T-helper 2 cell (primary cell): ENCODE measurements around the gene COL27A1.

Experiments used
- DNase-seq, 5 experiments: peaks; one replicate each; pipeline versions ENCODE4 v3.0.0 to v3.0.0-alpha.2; 2012 to 2022

The COL27A1 gene

GRCh38 chr9:114207845-114208244 is 52.5 kb downstream of the COL27A1 start:
- DNase-seq = no peak

- DNase-seq = no peak
Observed at GRCh38 chr9:114209151-114209550, 53.8 kb downstream of the COL27A1 start.

DNA sequence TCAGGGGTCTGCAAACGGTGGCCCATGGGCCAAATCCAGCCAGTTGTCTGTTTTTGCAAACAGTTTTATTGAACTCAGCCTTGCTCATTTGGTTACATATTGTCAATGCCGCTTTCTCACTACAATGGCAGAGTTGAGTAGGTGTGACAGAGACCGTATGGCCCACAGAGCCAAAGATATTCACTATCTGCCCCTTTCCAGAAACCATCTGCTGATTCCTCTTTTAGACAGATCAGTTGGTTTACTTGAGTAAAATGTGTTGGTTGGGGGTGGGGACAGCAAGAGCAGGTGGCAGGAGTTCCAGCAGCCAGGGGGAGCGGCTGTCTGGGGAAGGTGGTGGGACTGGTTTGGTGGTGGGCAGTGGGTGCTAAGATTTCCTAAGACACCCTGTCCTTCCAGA is 54.8 kb downstream of the COL27A1 start:
- no peak for DNase-seq

- DNase-seq = no peak
Observed at GRCh38 chr9:114210691-114211276, 55.4 kb downstream of the COL27A1 start.

GRCh38 chr9:114212826-114213225 is 57.5 kb downstream of the COL27A1 start:
- no peak for DNase-seq

GRCh38 chr9:114213566-114213965 is 58.2 kb downstream of the COL27A1 start:
- no peak for DNase-seq

- no peak for DNase-seq
Observed at GRCh38 chr9:114214181-114214580, 58.8 kb downstream of the COL27A1 start.

DNA sequence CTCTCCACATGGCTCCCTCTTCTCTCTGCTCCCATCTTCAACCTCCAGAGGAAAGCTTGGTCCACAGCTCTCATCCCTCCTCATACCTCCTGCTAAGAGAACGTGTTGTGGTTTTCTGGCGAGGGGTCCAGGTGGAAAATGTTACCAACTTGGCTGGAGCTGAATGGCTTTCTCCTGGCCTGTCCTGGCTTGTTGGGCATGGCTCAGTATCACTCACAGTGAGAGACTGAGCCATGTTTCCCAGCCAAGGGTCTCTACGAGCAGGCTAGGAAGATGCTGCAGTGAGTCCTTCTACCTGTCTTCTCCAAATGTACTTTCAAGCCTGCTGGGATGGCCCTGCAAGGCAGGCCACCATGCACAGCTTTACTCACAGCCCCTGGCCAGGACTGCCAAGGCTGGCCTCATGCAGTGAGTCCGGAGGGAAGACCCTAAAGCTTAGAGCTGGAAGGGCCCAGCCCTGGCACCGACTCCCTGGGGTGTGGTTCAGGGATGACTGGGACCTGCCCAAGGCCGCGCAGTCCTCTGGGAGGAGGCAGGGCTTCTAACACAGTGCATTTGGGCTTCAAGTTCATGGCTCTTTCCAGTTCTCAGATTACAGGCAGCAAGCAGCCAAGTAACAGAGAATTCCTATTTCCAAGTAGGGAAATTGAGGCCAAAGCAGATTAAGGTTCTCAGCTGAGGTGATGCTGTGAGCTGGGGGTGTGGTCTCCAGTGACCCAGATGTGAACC is 59.5 kb downstream of the COL27A1 start:
- DNase-seq = no peak

DNA sequence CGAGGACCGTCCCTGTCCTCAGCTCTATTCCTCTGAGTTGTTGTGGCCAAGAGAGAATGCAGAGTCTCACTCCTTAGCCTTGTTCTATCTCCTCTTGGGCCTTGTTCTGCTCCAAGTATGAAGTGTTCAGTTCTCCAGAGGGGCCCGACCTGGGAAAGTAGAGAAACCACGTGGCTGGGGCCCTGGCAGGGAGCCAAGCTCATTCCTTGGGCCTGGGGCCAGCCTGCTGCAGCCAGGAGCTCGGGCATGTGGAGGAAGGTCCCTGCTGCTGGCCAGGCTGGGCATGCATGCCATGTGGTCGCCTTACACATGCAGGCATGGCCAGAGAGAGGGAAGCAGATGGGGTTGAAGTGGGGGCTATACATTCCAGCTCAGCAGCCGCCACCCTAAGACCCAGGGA is 60.7 kb downstream of the COL27A1 start:
- no peak for DNase-seq

DNA sequence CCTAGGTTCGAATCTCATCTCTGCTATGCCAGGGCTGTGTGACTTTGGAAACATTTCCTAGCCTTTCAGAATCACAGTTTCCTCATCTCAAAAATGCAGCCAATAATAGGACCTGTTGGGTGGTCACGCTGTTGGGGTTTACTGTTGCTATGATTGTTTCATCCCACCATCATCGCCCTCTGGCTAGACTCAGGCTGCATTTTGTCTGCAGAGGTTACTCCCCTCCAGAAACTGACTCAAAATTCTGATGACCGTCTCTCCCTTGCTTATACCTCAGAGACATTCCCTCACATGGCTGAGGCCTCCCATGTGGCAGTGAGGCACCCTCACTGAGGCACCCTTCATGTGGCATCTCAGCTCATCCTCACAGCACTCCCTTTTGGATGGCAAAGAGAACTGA is 61.6 kb downstream of the COL27A1 start:
- no peak for DNase-seq

DNA sequence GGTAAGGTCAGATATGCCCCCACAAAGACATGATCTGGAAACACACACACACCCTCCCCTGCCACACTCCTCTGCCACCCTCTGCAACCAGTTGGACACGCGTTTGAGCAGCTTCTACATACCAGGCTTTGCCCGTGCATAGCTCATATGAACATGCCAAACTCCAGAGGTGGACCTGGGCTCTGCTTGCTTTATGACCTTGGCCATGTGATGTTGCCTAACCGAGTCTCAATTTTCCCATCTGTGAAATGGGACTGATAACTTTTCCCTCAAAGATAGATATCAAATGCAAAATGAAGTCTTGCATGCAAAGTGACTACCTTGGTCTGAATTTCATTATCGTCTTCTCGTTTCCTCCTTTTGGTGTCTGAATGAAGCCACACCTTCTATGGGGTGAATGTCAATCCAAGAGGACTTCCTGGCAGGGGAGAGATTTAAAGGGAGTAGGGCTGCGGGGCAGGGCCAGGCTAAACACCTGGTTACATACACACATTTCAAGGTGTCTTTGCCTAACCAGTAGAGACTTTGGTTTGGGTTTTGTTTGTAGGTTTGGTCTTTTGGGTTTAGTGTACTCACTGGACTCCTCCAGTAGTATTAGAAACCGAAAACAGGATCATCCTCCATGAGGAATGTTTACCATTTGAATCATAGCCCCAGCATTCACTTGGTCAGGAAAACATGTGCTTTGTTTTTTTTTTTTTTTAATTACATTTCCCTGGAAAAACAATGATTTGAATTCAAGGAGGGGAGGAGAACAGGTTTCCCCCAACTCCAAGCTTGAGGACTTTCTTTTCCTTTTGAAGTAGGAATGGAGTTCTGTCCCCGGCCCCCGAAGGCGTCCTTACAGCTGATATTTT is 63.2 kb downstream of the COL27A1 start:
- DNase-seq = no peak

GRCh38 chr9:114220061-114220541 is 64.8 kb downstream of the COL27A1 start:
- no peak for DNase-seq

DNA sequence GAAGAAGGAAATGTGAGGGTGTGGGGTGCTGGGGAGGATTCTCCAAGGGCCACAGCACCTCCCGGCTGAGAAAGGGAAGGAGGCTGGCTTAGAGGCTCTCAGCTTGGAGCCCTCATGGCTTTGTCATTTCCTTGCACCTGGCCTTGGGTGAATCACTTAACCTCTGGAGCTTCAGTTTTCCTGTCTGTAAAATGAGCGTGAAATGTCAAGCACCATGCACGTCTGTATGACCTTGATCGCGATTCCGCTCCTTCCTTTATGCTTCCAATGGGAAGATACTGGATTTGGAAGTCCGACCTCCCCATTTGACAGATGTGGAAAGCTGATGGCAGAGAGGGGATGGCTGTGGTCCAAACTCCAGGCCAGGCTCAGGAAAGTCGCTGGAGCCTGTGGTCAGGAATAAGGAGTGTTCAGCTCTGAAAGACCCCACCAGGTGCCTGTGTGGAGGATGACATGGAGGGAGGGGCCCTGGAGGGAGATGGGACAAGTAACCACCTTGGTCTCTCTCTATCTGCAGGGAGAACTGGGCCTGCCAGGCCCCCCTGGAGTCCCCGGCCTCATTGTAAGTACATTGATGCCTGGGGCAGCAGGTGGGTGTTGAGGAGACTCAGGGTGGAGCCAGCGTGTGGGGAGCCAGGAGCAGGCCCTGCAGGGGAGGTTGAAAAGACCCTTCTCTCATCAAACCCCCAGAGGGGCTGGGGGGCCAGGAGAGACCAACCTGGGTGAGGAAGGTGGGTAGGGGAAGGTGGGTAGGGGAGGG is 66.5 kb downstream of the COL27A1 start:
- DNase-seq = no peak

GRCh38 chr9:114223564-114224246 is 68.4 kb downstream of the COL27A1 start:
- DNase-seq = no peak

- DNase-seq = no peak
Observed at GRCh38 chr9:114224247-114224610, 68.9 kb downstream of the COL27A1 start.

GRCh38 chr9:114225561-114226212 is 70.3 kb downstream of the COL27A1 start:
- DNase-seq = no peak

GRCh38 chr9:114226246-114227055 is 71.1 kb downstream of the COL27A1 start:
- DNase-seq = no peak

DNA sequence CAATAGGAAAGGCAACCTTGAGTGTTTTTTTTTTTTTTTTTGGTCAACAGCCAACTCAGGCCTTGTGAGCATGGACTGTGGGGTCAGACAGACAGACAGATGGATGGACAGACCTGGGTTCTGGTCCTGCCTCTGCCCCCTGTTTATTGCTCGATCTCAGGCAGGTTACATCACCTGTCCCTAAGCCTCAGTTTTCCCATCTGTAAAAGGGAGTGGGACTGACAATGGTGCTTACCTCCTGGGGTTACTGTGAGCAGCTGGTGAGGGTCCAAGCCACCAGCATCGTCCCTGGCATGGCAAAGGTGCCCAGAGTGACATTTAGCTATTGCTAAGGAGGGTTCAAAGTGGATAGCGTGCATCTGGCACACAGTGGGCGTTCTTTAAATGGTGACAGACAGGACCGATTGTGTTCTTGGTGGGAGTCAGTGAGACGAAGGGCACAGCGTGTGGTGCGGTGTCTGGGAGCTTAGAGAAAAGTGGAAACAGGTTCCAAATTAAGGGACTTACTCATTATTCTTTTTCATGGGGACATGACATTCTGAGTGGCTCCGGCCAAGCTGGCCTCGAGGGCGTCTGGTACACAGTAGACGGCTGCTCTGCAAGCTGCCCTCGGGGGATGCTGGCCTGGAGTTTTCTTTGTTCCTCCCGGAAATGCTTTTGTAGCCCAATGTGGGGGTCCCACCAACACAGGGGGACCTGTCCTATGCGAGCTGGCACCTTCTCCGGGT is 72.1 kb downstream of the COL27A1 start:
- DNase-seq = no peak

DNA sequence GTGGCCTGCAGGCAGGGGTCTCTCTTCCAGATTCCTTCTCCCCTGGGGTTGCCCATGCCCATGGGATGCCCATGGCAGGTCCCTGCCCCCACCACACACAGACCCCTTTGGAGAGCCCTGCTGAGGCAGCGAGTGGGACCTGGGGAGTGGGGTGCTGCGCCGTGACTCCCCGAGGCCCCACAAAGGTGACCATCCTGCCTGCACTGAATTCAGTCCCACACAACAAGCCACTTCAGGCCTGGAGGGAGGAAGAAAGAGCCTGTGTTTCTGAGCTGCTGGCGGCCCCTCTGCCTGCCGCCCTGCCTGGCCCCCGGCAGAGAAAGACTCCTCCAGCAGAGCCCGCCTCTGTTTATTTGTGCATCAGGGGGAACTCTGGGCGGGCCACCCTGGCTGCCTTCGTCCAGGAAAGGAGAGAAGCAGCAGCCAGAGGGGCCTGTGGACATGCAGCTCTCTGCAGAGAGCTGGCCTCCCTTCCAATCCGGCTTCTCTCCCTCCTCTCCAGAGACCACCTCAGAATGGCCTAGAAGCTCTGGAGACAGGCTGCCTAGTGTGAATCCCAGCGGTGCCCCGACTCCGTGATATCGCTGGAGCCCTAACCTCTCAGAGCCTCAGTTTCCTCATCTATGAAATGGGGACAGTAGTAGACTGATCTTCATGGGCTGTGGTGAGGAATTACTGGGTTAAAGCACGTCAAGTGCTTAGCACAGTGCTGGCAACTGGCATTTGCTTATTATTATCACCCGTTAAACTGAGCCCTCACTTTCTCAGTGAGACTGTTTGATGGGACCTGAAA is 72.9 kb downstream of the COL27A1 start:
- DNase-seq = no peak
